ENCODE results near the gene IRF4. TPM values are rescaled to one million over a fixed set of nuclear protein-coding genes. Genes with fewer than 3 reads are reported as not detected.

IRF4 gene
- polyA plus RNA-seq, 1 of the 3 experiments (the other 2 are of a cell fraction), result not detected

- 62% methylated on average over 13 of the region's 13 CpGs for WGBS (ENCODE audit: low lambda C conversion rate)
- no peaks in the 10 kb centered on the region for H3K9me2 ChIP-seq
- peaks cover 87% of the 10 kb centered on the region for H3K27me3 ChIP-seq (ENCODE audit: insufficient read depth)
- H3K4me1 ChIP-seq (ENCODE audit: control insufficient read depth in 1 of 2, insufficient read depth in 2 of 2, low read depth in 1 of 2, low read length in 1 of 2), result no peaks in the 10 kb centered on the region
- H3K27ac ChIP-seq (ENCODE audit: low read depth in 2 of 2, low read length in 1 of 2), result no peak overlapping the region
- CTCF ChIA-PET, result interaction anchor here (1.2 kb wide), 1 partner anchor 14 kb away, joined by 6 read pairs; no protein-coding TSS in a partner anchor
- H3K9ac ChIP-seq, result no peak overlapping the region
- H4K20me1 ChIP-seq (ENCODE audit: insufficient read depth), result no peaks in the 10 kb centered on the region
- H3K4me2 ChIP-seq, result no peak overlapping the region
- no peaks in the 10 kb centered on the region for H3K9me3 ChIP-seq
- no peak overlapping the region for H3K4me3 ChIP-seq (ENCODE audit: low read depth in 2 of 2, low read length in 1 of 2)
- H3K36me3 ChIP-seq (replicated peaks in 1 of 2; ENCODE audit: control insufficient read depth in 1 of 2, insufficient read depth in 2 of 2, low read length in 1 of 2), result no peaks in the 10 kb centered on the region
- POLR2A ChIA-PET, result no interaction called here
- no peak for DNase-seq
- no peaks in the 10 kb centered on the region for H3F3A ChIP-seq (replicated peaks; ENCODE audit: insufficient read depth)
- TF ChIP-seq SMC3 (IDR thresholded peaks at IDR 0.05; ENCODE audit: low read depth, low read length), result no peak
- TF ChIP-seq EP300 (IDR thresholded peaks at IDR 0.05; ENCODE audit: borderline replicate concordance in 1 of 2, low read depth in 1 of 2, low read length in 1 of 2), result no peak
- no peak for TF ChIP-seq ELF1 (IDR thresholded peaks at IDR 0.05)
- TF ChIP-seq TAF1 (IDR thresholded peaks at IDR 0.05; ENCODE audit: borderline replicate concordance, low read depth, low read length), result no peak
- no peak overlapping the region for H2AFZ ChIP-seq (ENCODE audit: low read depth)
- H3K79me2 ChIP-seq (ENCODE audit: insufficient read depth), result no peaks in the 10 kb centered on the region
Measured at GRCh38 chr6:394641-395289, 3.2 kb downstream of the IRF4 start.

- H3K4me3 ChIP-seq (ENCODE audit: low read depth in 2 of 2, low read length in 1 of 2), result no peak overlapping the region
- no peaks in the 10 kb centered on the region for H3K36me3 ChIP-seq (replicated peaks in 1 of 2; ENCODE audit: control insufficient read depth in 1 of 2, insufficient read depth in 2 of 2, low read length in 1 of 2)
- H3K79me2 ChIP-seq (ENCODE audit: insufficient read depth), result no peaks in the 10 kb centered on the region
- H3K27ac ChIP-seq (ENCODE audit: low read depth in 2 of 2, low read length in 1 of 2), result no peak overlapping the region
- H3K4me2 ChIP-seq, result no peak overlapping the region
- no peaks in the 10 kb centered on the region for H3K9me3 ChIP-seq
- H4K20me1 ChIP-seq (ENCODE audit: insufficient read depth), result no peaks in the 10 kb centered on the region
- no peaks in the 10 kb centered on the region for H3K9me2 ChIP-seq
- ChIA-PET POLR2A (no interaction called here), CTCF (interaction anchor here (1.2 kb wide), 1 partner anchor 13 kb away, joined by 6 read pairs; no protein-coding TSS in a partner anchor)
- DNase-seq, result no peak
- no peak overlapping the region for H2AFZ ChIP-seq (ENCODE audit: low read depth)
- peaks cover 86% of the 10 kb centered on the region for H3K27me3 ChIP-seq (ENCODE audit: insufficient read depth)
- H3K4me1 ChIP-seq (ENCODE audit: control insufficient read depth in 1 of 2, insufficient read depth in 2 of 2, low read depth in 1 of 2, low read length in 1 of 2), result no peaks in the 10 kb centered on the region
- H3F3A ChIP-seq (replicated peaks; ENCODE audit: insufficient read depth), result no peaks in the 10 kb centered on the region
- H3K9ac ChIP-seq, result no peak overlapping the region
- WGBS (ENCODE audit: low lambda C conversion rate), result 21% methylated on average over 7 of the region's 10 CpGs
- TF ChIP-seq SMC3 (IDR thresholded peaks at IDR 0.05; ENCODE audit: low read depth, low read length) (no peak), USF1 (IDR thresholded peaks at IDR 0.05; ENCODE audit: borderline replicate concordance, low read depth) (no peak), YY1 (IDR thresholded peaks at IDR 0.05; ENCODE audit: low read depth) (no peak), FOSL2 (IDR thresholded peaks at IDR 0.05; ENCODE audit: borderline replicate concordance, low read depth) (no peak), FOXJ3 (CRISPR knock-in tag; IDR thresholded peaks at IDR 0.05) (no peak), TCF12 (IDR thresholded peaks at IDR 0.05) (no peak), RXRA (IDR thresholded peaks at IDR 0.05; ENCODE audit: borderline replicate concordance, low read depth) (no peak), REST (IDR thresholded peaks at IDR 0.05; ENCODE audit: low read depth, low read length) (no peak), MAX (IDR thresholded peaks at IDR 0.05; ENCODE audit: low read depth) (no peak), RAD21 (IDR thresholded peaks at IDR 0.05; ENCODE audit: low read length) (no peak), EP300 (IDR thresholded peaks at IDR 0.05; ENCODE audit: borderline replicate concordance in 1 of 2, low read depth in 1 of 2, low read length in 1 of 2) (no peak), EZH2phosphoT487 (IDR thresholded peaks at IDR 0.05; ENCODE audit: borderline replicate concordance, low read depth) (no peak)
- TF ChIP-seq, protein P1, sequence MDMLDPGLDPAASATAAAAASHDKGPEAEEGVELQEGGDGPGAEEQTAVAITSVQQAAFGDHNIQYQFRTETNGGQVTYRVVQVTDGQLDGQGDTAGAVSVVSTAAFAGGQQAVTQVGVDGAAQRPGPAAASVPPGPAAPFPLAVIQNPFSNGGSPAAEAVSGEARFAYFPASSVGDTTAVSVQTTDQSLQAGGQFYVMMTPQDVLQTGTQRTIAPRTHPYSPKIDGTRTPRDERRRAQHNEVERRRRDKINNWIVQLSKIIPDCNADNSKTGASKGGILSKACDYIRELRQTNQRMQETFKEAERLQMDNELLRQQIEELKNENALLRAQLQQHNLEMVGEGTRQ (IDR thresholded peaks at IDR 0.05; ENCODE audit: borderline replicate concordance, low read depth, low read length), result no peak
- TF ChIP-seq, protein P2, sequence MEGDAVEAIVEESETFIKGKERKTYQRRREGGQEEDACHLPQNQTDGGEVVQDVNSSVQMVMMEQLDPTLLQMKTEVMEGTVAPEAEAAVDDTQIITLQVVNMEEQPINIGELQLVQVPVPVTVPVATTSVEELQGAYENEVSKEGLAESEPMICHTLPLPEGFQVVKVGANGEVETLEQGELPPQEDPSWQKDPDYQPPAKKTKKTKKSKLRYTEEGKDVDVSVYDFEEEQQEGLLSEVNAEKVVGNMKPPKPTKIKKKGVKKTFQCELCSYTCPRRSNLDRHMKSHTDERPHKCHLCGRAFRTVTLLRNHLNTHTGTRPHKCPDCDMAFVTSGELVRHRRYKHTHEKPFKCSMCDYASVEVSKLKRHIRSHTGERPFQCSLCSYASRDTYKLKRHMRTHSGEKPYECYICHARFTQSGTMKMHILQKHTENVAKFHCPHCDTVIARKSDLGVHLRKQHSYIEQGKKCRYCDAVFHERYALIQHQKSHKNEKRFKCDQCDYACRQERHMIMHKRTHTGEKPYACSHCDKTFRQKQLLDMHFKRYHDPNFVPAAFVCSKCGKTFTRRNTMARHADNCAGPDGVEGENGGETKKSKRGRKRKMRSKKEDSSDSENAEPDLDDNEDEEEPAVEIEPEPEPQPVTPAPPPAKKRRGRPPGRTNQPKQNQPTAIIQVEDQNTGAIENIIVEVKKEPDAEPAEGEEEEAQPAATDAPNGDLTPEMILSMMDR (IDR thresholded peaks at IDR 0.05), result no peak
- TF ChIP-seq, protein P3, sequence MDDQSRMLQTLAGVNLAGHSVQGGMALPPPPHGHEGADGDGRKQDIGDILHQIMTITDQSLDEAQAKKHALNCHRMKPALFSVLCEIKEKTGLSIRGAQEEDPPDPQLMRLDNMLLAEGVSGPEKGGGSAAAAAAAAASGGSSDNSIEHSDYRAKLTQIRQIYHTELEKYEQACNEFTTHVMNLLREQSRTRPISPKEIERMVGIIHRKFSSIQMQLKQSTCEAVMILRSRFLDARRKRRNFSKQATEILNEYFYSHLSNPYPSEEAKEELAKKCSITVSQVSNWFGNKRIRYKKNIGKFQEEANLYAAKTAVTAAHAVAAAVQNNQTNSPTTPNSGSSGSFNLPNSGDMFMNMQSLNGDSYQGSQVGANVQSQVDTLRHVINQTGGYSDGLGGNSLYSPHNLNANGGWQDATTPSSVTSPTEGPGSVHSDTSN (IDR thresholded peaks at IDR 0.05), result no peak
Measured at GRCh38 chr6:395432-396125, 4.0 kb downstream of the IRF4 start.

All from SK-N-SH (cell line).